Fibroblast of lung (primary cell): ENCODE measurements around the gene RCAN3. TPM values are rescaled to one million over a fixed set of nuclear protein-coding genes. Genes with fewer than 3 reads are reported as not detected.

Source experiments
- DNase-seq, 2 donors: peaks; one replicate each; pipeline versions ENCODE4 v3.0.0 to v3.0.0-alpha.2; 2010; ENCODE audit warnings: low read depth in 2 of 2
- H2AFZ ChIP-seq: 2 replicates; pipeline ENCODE4 v1.5.1; 2012; ENCODE audit warnings: low read length, control low read depth, inconsistent platforms
- H3K27ac ChIP-seq: 2 replicates; pipeline ENCODE4 v1.5.1; 2011; ENCODE audit warnings: low read length, control low read depth; ENCODE audit not compliant: insufficient read depth
- H3K27me3 ChIP-seq: 2 replicates; pipeline ENCODE4 v1.5.1; 2011; ENCODE audit warnings: mild to moderate bottlenecking, low read length; ENCODE audit not compliant: control insufficient read depth, insufficient read depth
- H3K36me3 ChIP-seq: 2 replicates; pipeline ENCODE4 v1.5.1; 2011; ENCODE audit warnings: low read length; ENCODE audit not compliant: control insufficient read depth, insufficient read depth
- H3K4me1 ChIP-seq: 2 replicates; pipeline ENCODE4 v1.5.1; 2011; ENCODE audit warnings: low read length; ENCODE audit not compliant: control insufficient read depth, insufficient read depth; ENCODE audit errors: extremely low read depth
- H3K4me2 ChIP-seq: 2 replicates; pipeline ENCODE4 v1.5.1; 2011; ENCODE audit warnings: low read length, control low read depth; ENCODE audit not compliant: insufficient read depth; ENCODE audit errors: extremely low read depth
- H3K4me3 ChIP-seq, 4 experiments: fragments of 200-600 bp in 1 of 4; sonication (generic) in 1 of 4; replicated peaks in 1 of 4; 2 replicates each; pipeline ENCODE4 v1.5.1; 2011 to 2016; ENCODE audit warnings: low read length in 4 of 4, low read depth in 3 of 4, mild to moderate bottlenecking in 3 of 4, control low read depth in 2 of 4, inconsistent platforms in 1 of 4, mixed read lengths in 1 of 4; ENCODE audit not compliant: insufficient read depth in 1 of 4; ENCODE audit errors: control extremely low read depth in 1 of 4
- H3K79me2 ChIP-seq: 2 replicates; pipeline ENCODE4 v1.5.1; 2012; ENCODE audit warnings: mild to moderate bottlenecking, low read length, inconsistent platforms; ENCODE audit not compliant: control insufficient read depth, insufficient read depth
- H3K9ac ChIP-seq: 2 replicates; pipeline ENCODE4 v1.5.1; 2011; ENCODE audit warnings: mild to moderate bottlenecking, low read length, control low read depth; ENCODE audit not compliant: insufficient read depth
- H3K9me3 ChIP-seq: 2 replicates; pipeline ENCODE4 v1.5.1; 2012; ENCODE audit warnings: low read depth, low read length; ENCODE audit not compliant: control insufficient read depth, insufficient read depth
- H4K20me1 ChIP-seq: 2 replicates; pipeline ENCODE4 v1.5.1; 2011; ENCODE audit warnings: low read length; ENCODE audit not compliant: control insufficient read depth, insufficient read depth; ENCODE audit errors: extremely low read depth
- EZH2 ChIP-seq: IDR thresholded peaks from 2 replicates; pipeline ENCODE4 v1.5.1; 2012; ENCODE audit warnings: low read length, control low read depth, mild to moderate bottlenecking; ENCODE audit errors: missing control alignments
- polyA plus RNA-seq, 2 donors: library from polyadenylated mRNA; depleted of rRNA in 1 of 2; stranded (reverse) in 1 of 2; unstranded in 1 of 2; fragments of >200 nt; gene quantifications; 2 replicates each; pipeline ENCODE4 v1.2.1, GENCODE V29; 2011 to 2012; ENCODE audit warnings: missing spikeins in 1 of 2
- total RNA-seq: library from RNA; depleted of rRNA; stranded (reverse); fragments of >200 nt; gene quantifications from 2 replicates; pipeline ENCODE4 v1.2.1, GENCODE V29; 2014
- TF ChIP-seq, protein P1 (sequence below), 2 donors: IDR thresholded peaks in 1 of 2; conservative IDR thresholded peaks in 1 of 2; 1 replicate in 1 of 2; 2 replicates in 1 of 2; pipeline ENCODE4 v1.5.1; 2011 to 2012; ENCODE audit warnings: low read length in 2 of 2, control low read depth in 1 of 2, inconsistent platforms in 1 of 2, low read depth in 1 of 2, mild to moderate bottlenecking in 1 of 2

Gene RCAN3
- total and polyA plus RNA-seq, 2 donors (not counting 1 experiment from before 2014, with no cell fraction given), result 5.0 to 17.3 TPM

DNA sequence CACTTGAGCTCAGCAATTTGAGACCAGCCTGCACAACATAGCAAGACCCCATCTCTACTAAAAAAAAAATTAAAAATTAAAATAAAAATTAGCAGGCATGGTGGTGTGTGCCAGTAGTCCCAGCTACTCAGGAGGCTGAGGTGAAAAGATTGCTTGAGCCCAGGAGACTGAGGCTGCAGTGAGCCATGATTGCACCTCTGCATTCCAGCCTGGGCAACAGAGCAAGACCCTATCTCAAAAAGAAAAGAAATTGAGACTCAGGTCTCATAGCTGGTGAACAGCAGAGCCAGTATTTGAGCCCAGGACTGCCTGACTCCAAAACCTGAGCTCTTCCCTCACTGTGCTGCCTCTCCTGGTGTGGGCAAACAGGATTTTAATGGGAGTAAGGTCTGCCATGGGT, 28.4 kb upstream of the RCAN3 start:
- H3K36me3 ChIP-seq, result no peaks in the 10 kb centered on the region
- no peak overlapping the region for H3K4me2 ChIP-seq
- H3K4me1 ChIP-seq, result no peaks in the 10 kb centered on the region
- H4K20me1 ChIP-seq, result no peaks in the 10 kb centered on the region
- no peak overlapping the region for H3K4me3 ChIP-seq
- H3K27ac ChIP-seq, result no peak overlapping the region
- no peaks in the 10 kb centered on the region for H3K27me3 ChIP-seq
- TF ChIP-seq, protein P1, sequence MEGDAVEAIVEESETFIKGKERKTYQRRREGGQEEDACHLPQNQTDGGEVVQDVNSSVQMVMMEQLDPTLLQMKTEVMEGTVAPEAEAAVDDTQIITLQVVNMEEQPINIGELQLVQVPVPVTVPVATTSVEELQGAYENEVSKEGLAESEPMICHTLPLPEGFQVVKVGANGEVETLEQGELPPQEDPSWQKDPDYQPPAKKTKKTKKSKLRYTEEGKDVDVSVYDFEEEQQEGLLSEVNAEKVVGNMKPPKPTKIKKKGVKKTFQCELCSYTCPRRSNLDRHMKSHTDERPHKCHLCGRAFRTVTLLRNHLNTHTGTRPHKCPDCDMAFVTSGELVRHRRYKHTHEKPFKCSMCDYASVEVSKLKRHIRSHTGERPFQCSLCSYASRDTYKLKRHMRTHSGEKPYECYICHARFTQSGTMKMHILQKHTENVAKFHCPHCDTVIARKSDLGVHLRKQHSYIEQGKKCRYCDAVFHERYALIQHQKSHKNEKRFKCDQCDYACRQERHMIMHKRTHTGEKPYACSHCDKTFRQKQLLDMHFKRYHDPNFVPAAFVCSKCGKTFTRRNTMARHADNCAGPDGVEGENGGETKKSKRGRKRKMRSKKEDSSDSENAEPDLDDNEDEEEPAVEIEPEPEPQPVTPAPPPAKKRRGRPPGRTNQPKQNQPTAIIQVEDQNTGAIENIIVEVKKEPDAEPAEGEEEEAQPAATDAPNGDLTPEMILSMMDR (conservative IDR thresholded peaks at IDR 0.05 in 1 of 2, IDR thresholded peaks at IDR 0.05 in 1 of 2; ENCODE audit: low read depth in 1 of 2, low read length in 2 of 2), result no peak
- H2AFZ ChIP-seq, result no peak overlapping the region
- no peaks in the 10 kb centered on the region for H3K9me3 ChIP-seq
- no peak overlapping the region for H3K9ac ChIP-seq
- DNase-seq, result no peak
- H3K79me2 ChIP-seq, result no peaks in the 10 kb centered on the region

DNA sequence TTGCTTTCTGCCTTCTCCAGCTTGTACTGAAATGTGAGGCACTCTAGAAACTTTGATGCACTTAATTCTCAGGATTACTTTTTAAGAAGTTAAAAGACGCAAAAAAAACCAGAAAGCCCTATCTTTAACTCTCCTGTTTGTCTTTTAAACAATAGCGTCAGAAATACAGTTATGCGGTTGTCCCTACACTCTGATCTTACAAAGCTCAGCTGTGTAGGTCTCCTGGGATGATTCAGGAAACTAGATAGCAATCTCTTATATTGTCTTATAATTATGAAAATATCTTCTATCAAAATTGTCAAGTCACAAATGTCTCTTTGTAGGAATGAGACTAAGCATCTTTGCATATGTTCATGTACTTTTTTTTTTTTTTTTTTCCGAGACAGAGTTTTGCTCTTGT, 26.9 kb upstream of the RCAN3 start:
- no peak overlapping the region for H3K27ac ChIP-seq
- no peak overlapping the region for H3K4me2 ChIP-seq
- no peaks in the 10 kb centered on the region for H3K36me3 ChIP-seq
- no peaks in the 10 kb centered on the region for H3K4me1 ChIP-seq
- no peak for TF ChIP-seq EZH2
- TF ChIP-seq, protein P1 (conservative IDR thresholded peaks at IDR 0.05 in 1 of 2, IDR thresholded peaks at IDR 0.05 in 1 of 2; ENCODE audit: low read depth in 1 of 2, low read length in 2 of 2), result no peak
- no peak overlapping the region for H3K4me3 ChIP-seq
- no peak overlapping the region for H3K9ac ChIP-seq
- DNase-seq, result no peak
- no peak overlapping the region for H2AFZ ChIP-seq
- H4K20me1 ChIP-seq, result no peaks in the 10 kb centered on the region
- H3K27me3 ChIP-seq, result no peaks in the 10 kb centered on the region
- H3K79me2 ChIP-seq, result no peaks in the 10 kb centered on the region
- H3K9me3 ChIP-seq, result no peaks in the 10 kb centered on the region

DNA sequence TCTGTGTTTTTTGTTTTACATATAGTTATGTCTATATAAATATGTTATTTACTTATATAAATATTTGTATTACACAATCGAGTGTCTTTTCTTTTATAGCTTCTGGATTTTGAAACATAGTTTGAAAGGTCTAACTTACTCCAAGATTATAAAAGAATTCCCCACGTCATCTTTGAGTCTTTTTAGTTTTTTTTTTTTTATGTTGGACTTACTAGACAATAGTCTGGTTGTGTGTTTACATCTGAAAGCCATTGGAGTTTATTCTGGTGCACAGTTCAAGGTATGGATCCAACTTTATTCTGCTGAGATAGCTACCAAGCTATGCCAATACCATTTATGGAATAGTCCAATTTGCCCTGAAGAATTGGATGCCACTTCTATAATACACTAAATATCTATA, 26.1 kb upstream of the RCAN3 start:
- no peak for DNase-seq
- no peak for TF ChIP-seq EZH2
- TF ChIP-seq, protein P1 (conservative IDR thresholded peaks at IDR 0.05 in 1 of 2, IDR thresholded peaks at IDR 0.05 in 1 of 2; ENCODE audit: low read depth in 1 of 2, low read length in 2 of 2), result no peak
- H4K20me1 ChIP-seq, result no peaks in the 10 kb centered on the region

More for the DNA sequence above, 26.1 kb upstream of the RCAN3 start:
- Histone ChIP-seq H3K27me3 (no peaks in the 10 kb centered on the region), H3K4me3 (no peak overlapping the region), H3K79me2 (no peaks in the 10 kb centered on the region), H3K4me2 (no peak overlapping the region), H3K9me3 (no peaks in the 10 kb centered on the region), H3K4me1 (no peaks in the 10 kb centered on the region), H3K27ac (no peak overlapping the region), H2AFZ (no peak overlapping the region), H3K9ac (no peak overlapping the region), H3K36me3 (no peaks in the 10 kb centered on the region)
